ENCODE measurements around the gene CHRD. TPM values are rescaled to one million over a fixed set of nuclear protein-coding genes. Genes with fewer than 3 reads are reported as not detected.

The CHRD gene
- total RNA-seq, 1 experiment from 2014 or later, result 1.8 TPM

GRCh38 chr3:184391266-184391665 is 11.4 kb downstream of the CHRD start:
- WGBS (ENCODE audit: extremely low coverage, insufficient read length, low lambda C conversion rate), result no CpG with 5 or more reads among the region's 3 CpGs
- Histone ChIP-seq H2BK12ac (ENCODE audit: insufficient read length, low read depth, low read length) (no peak overlapping the region), H3K14ac (ENCODE audit: insufficient read depth, low read length) (no peak overlapping the region), H2BK15ac (ENCODE audit: low read depth, low read length) (no peak overlapping the region), H3K23ac (ENCODE audit: insufficient read length, low read depth, low read length) (no peak overlapping the region), H2BK5ac (ENCODE audit: insufficient read length, low read length) (no peak overlapping the region), H3K23me2 (ENCODE audit: insufficient read length, low read depth, low read length, poor library complexity, severe bottlenecking) (no peaks in the 10 kb centered on the region), H4K20me1 (ENCODE audit: control insufficient read depth, insufficient read depth, insufficient read length) (no peaks in the 10 kb centered on the region), H3K4me1 (ENCODE audit: insufficient read depth, low read length) (no peaks in the 10 kb centered on the region), H3K18ac (ENCODE audit: insufficient read length, low read depth, low read length) (no peak overlapping the region), H4K8ac (replicated peaks; ENCODE audit: insufficient read length, low read depth, low read length) (no peak overlapping the region), H3K27ac (ENCODE audit: insufficient read length, low read depth, low read length) (no peak overlapping the region), H3K4ac (ENCODE audit: low read depth, low read length) (no peak overlapping the region), H3K27me3 (ENCODE audit: insufficient read depth, low read length) (no peaks in the 10 kb centered on the region), H3T11ph (ENCODE audit: low read length) (no peak overlapping the region), H2AK5ac (ENCODE audit: insufficient read length, low read length) (no peak overlapping the region), H3K4me2 (ENCODE audit: insufficient read depth, insufficient read length, low read length) (no peak overlapping the region), H2BK120ac (ENCODE audit: low read depth, low read length, poor library complexity, severe bottlenecking) (no peak overlapping the region), H3K56ac (ENCODE audit: insufficient read length, low read depth, low read length) (no peak overlapping the region), H4K91ac (ENCODE audit: insufficient read length, low read depth, low read length) (no peak overlapping the region), H3K79me1 (ENCODE audit: insufficient read depth, low read depth, low read length, poor library complexity, severe bottlenecking) (no peaks in the 10 kb centered on the region), H2BK20ac (ENCODE audit: low read depth, low read length, poor library complexity, severe bottlenecking) (no peak overlapping the region), H3K9me3 (ENCODE audit: control insufficient read depth, low read depth, low read length) (no peaks in the 10 kb centered on the region), H4K5ac (ENCODE audit: insufficient read length, low read depth, low read length) (no peak overlapping the region), H3K9ac (ENCODE audit: extremely low read depth, insufficient read length, low read length) (no peak overlapping the region), H3K79me2 (ENCODE audit: insufficient read depth, low read length) (no peaks in the 10 kb centered on the region), H2AFZ (ENCODE audit: low read length) (no peak overlapping the region)
- DNase-seq, result no peak
- H3K27me3 Mint-ChIP-seq (ENCODE audit: low read depth), result peaks cover 17% of the 10 kb centered on the region
- no peaks in the 10 kb centered on the region for H3K9me3 Mint-ChIP-seq
- TF ChIP-seq CTCF (conservative IDR thresholded peaks at IDR 0.05), result no peak
- H3K4me1 Mint-ChIP-seq, result peaks cover 6 to 7% of the 10 kb centered on the region in 2 experiments; a peak in 3 of 4 replicates
- no peak overlapping the region; a peak in 1 of 7 replicates for H3K27ac Mint-ChIP-seq
- no peaks in the 10 kb centered on the region for H3K36me3 Mint-ChIP-seq (ENCODE audit: insufficient read depth in 1 of 3, low read depth in 3 of 3)
- H3K4me3 Mint-ChIP-seq, result no peak overlapping the region
